HT-29 (cell line): ENCODE results near the gene EPB41L2. TPM values are rescaled to one million over a fixed set of nuclear protein-coding genes. Genes with fewer than 3 reads are reported as not detected.
"Not testable (repeated sequence)": the region's sequence is repeated elsewhere in the genome, so short reads cannot be mapped to it uniquely, and the experiment has no call there.

ENCODE experiments used
- DNase-seq: peaks from one replicate; pipeline ENCODE4 v3.0.0-alpha.2; 2015; ENCODE audit warnings: low spot score
- total RNA-seq: library from RNA; depleted of rRNA; stranded (reverse); fragments of >200 nt; shearing (Covaris generic); gene quantifications from 2 replicates; pipeline ENCODE4 v1.2.3, GENCODE V29; 2014; rRNA removed

EPB41L2 gene
- total RNA-seq, result 1.5 and 9.5 TPM in 2 replicates

DNA sequence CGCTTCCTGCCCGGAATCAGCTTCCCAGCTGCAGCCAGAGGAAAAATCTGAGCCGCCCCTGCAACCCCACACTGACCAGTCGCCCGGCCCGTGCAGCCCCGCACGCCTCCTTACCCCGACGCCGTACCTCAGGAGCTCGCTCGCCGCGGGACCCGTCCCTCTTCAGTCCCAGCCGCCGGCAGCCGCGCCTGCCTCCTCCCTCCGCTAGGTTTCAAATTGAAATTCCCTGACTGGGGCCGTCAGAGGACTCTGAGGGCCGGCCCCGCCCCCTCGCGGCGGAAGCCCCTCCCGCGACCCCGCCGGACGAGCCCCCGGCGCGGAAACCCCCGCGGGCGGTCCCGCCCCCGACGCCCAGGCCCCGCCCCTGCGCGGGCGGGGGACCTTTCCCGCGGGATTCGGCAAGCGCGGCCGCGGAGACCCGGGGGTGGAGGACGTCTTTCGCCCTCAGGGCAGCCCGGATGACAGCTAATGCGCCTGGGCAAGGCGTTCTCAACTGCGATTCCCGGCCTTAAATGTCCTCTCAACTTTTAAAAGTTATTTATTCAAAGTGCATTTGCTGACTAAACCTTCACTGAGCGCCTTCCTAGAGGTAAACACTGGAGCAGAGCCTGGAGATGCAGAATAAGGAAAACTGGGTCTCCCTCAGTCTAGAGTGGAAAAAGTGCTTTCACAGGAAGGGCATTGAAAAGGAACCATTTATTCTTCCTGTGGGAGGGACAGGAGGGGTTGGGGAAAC is at the start of gene EPB41L2:
EPB41L2 (minus strand) TSS at position 218 of the 736 bp plus-strand sequence. CDS start 106,760 bp downstream, outside the sequence.
- peak; percentile 38 for DNase-seq

DNA sequence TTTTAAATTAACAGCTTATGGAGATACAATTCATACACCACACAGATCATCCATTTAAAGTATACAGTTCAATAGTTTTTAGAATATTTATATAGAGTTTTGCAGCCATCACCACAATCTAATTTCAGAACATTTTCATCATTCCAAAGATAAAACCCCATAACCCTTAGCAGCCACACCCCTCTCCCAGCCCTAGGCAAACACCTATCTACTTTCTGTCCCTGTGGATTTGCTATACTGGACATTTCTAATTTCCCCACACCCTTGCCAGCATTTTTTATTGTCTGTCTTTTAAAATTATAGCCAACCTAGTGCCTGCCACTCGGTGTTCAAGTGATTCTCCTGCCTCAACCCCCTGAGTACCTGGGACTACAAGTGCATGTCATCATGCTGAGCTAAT is 49.2 kb upstream of the EPB41L2 start:
- no peak for DNase-seq

DNA sequence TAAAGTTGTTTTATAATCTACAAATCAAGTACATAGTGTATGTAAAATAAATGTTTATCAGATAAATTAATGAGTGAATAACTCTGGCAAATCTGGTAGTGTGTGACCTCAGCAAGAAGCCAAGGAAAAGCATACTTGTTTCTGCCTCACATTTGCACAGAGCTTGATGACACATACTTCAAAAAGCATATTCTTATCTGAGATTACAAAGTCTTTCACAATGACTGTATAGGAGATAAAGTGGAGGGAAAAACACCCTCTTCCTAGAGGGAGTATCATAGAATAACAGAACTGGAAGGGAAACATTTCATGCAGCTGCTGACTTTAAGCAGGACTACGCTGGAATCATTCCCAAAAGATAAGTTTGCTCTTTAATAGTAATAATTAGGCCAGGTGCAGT is 44.1 kb upstream of the EPB41L2 start:
- no peak for DNase-seq

DNA sequence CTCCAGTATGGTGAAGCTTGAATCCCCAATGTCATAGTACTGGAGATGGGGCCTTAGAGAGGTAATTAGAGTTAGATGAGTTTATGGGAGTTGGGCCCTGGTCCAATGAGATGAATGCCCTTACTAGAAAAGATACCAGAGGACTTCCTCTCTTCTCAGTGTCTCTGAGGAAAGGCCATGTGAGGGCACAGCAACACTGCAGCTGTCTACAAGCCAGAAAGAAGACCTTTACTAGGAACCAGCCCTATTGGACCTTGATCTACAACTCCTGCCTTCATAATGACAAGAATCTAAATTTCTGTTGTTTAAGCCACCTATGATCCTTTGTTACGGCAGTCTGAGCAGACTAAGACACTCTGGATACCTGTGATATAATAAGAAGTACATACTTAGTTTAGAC is 40.9 kb upstream of the EPB41L2 start:
- no peak for DNase-seq

DNA sequence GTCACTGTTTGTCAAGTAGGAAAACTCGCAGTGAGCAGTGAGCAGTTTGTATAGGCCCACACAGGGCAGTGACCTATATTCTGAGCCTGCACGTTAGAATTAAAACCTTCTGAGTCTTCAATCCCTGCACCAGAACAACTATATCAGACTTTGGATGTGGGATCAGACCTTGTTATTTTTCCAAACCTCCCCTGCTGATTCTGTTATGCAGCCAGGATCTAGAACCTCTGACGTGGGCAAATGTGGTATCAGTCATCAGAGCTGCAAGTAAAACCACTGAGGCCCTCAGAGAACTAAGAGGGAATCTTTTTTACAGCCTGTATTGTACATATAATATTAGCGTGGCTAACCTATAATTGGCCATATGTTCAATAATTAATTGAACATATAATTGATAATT is 40.3 kb upstream of the EPB41L2 start:
- no peak for DNase-seq

DNA sequence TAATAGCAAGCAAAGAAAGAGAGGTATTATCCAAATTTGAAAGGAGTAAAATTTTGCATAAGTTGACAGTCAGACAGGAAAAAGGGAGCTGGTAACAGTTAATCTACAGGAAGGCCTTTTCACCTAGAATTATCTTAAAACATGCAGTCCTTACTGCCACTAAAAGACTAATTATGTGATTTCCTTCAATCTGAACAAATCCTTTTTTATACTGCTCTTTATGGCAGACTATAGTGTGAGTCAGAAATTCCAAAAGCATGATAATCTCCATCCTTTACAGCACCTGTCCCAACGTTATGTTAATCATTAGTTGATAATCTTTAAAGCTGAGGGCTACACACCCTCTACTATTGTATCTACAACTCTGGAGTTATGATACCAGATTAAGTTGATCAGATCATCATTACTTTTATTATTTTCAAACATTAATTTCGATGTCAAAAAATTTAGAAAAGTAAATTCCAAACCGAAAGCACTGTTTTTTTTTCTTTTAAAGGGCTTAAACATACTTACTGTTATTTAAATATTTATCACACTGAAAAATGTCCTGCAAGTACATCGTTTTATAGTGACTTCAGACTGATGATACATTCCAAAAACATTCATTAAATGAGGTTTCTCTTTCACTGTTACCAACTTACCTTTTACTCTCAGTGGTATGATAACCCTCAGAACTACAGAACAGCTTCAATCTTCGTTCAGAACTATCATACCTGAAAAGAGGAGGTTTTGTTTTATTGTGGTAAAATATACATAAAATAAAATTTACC is 39.1 kb upstream of the EPB41L2 start:
- no peak for DNase-seq

DNA sequence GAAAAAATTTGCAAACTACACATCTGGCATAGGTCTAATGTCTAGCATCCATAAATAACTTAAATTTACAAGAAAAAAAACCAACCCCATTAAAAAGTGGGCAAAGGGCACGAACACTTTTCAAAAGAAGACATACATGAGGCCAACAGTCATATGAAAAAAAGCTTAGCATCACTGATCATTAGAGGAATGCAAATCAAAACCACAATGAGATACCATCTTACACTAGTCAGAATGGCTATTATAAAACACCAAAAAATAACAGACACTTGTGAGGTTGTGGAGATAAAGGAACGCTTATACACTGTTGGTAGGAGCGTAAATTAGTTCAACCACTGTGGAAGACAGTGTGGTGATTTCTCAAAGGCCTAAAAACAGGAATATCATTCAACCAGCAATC is 33.7 kb upstream of the EPB41L2 start:
- DNase-seq, result no peak

DNA sequence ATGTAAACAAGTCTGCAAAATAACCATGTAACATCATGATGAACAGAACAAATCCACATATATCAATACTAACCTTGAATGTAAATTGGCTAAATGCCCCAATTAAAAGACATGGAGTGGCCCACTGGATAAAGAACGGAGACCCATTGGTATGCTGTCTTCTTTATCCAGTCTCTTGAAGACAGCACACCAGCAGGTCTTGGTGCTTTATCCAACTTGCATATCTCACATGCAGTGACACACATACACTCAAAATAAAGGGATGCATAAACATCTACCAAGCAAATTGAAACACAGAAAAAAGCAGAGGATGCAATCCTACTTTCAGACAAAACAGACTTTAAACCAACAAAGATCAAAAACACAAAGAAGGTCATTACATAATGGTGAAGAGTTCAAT is 30.3 kb upstream of the EPB41L2 start:
- no peak for DNase-seq

DNA sequence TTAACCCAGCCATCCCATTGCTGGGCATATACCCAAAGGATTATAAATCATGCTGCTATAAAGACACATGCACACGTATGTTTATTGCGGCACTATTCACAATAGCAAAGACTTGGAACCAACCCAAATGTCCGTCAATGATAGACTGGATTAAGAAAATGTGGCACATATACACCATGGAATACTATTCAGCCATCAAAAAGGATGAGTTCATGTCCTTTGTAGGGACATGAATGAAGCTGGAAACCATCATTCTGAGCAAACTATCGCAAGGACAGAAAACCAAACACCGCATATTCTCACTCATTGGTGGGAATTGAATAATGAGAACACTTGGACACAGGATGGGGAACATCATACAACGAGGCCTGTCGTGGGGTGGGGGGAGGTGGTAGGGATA is 28.9 kb upstream of the EPB41L2 start:
- not testable (repeated sequence) for DNase-seq

DNA sequence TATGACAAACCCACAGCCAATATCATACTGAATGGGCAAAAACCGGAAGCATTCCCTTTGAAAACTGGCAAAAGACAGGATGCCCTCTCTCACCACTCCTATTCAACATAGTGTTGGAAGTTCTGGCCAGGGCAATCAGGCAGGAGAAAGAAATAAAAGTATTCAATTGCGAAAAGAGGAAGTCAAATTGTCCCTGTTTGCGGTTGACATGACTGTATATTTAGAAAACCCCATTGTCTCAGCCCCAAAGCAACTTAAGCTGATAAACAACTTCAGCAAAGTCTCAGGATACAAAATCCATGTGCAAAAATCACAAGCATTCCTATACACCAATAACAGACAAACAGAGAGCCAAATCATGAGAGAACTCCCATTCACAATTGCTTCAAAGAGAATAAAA is 27.3 kb upstream of the EPB41L2 start:
- DNase-seq, result not testable (repeated sequence)

DNA sequence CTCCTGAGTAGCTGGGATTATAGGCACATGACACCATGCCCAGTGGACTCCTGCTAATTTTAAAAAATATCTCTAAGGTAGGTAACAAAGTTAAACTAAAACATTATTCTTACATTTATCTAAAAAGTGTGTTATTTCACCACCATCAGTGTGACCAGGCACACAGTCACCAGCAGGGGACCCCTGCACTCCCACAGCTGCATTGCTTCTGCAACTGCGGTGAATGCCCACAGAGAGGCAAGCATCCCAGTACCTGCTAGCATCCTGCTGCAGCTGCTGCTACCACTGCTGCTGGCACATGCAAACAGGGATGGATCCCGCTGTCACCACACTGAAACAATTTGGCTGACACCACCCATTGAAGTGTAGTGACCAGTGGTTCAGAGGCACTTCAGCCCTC is 21.9 kb upstream of the EPB41L2 start:
- DNase-seq, result no peak

DNA sequence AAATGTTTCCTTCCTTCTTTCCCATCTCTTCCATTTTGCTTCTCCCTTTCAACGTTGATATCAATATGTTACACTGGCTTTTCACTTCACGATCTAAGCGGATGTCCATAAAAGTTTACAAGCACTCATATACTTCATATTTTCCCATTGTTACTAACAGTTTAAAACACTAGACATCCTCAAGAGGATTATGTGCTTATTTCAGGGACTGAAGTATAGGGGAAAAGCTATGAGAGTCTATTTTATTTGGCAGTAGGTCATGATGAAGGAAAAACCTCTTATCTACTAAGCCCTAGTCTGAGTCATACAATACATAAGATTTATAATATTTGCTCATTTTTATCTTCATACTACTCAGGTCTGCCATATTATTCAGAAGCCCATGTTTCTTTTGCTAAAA is 20.6 kb upstream of the EPB41L2 start:
- no peak for DNase-seq

DNA sequence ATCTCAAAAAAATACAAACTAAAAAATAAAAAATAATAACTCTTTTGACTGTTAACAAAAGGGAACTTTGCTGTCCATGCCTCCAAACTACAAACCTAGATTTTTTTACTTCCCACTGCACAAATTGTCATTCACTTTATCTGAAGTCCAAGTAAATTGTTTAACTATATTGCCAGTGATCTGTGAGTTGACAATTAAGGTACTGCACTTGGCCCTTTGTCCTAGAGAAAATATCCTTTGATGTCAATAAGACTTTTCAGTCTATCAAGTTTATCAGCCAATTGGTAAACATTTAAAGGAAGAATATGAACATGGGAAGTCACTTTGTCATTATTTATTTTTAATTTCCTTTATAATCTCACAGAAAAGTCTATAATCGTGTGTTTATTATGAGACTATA is 19.3 kb upstream of the EPB41L2 start:
- no peak for DNase-seq

DNA sequence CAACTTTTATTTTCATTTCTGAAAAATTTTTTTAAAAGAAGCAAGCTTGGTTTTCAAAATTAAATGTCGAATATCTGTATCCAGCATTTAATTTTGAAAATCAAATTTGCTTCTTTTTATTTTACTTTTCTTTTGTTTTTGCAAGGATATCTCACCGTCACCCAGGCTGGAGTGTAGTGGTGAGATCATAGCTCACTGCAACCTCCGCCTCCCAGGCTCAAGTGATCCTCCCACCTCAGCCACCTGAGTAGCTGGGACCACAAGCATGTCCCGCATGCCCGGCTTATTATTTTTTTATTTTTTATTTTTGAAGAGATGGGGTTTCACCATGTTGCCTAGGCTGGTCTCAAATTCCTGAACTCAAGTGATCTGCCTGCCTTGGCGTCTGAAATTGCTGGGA is 17.0 kb upstream of the EPB41L2 start:
- no peak for DNase-seq

DNA sequence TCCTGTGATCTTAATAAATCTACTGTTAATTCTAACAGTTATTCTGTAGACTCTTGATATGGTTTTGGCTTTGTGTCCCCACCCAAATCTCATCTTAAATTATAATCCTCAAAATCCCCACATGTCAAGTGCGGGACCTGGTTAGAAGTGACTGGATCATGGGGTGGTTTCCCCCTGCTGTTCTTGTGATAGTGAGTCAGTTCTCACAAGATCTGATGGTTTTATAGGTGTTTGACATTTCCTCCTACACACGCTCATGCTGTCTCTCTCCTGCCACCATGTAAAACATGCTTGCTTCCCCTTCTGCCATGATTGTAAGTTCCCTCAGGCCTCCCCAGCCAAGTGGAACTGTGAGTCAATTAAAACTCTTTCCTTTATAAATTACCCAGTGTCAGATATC is 10.5 kb upstream of the EPB41L2 start:
- DNase-seq, result no peak

DNA sequence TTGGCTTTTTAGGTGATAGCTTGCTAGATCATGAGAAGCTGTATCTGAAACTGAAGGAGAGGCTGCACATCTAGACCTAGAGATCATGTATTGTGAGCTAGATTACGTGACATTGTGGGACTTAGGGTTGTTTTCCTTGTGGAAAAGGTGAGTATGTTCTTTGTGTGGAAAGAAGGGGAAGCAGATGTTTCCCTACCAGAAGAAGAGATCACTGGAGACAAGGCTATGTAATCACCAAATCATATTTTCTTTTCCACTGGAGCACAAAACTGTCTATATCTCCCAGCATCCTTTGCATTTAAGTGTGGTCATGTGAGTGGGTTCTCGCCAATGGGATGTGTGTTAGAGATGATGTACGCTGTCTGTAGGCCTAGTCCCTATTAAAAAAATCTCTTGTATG is 7.0 kb upstream of the EPB41L2 start:
- no peak for DNase-seq

DNA sequence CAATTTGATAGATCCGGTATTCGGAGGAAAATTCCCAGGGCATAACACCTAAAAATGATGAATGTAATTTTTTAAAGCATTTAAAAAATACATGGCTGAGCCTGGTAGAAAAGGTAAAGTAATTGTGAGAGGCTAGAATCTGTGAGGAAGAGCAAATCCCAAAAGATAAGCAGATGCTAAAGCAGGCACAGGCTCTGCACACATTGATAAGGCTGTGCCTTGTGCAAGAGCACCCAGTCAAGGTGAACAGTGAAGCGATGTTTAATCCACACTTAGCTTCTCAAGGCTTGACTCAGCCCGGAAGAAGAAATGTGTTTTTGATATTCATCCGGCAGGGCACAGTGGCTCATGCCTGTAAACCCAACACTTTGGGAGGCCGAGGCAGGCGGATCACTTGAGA is 5.1 kb upstream of the EPB41L2 start:
- DNase-seq, result no peak

DNA sequence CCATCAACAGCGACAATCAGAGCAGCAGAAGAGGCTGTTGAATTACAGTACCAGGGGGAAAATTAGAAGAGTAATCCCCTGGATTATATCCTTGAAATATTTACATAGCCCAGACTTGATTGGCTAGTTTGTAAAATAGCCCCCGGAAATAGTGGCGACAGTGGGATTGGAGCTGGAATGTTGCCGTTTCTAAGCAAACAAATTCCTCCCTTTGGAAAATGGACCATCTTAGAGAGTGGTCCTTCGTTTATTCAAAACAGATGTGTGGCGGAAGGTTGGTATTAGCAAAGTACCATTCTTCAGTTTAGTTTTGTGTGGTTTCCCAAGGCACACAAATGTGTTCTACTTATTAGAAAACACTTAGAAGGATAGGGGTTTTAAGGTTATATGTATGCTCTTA is 4.5 kb upstream of the EPB41L2 start:
- DNase-seq, result no peak

DNA sequence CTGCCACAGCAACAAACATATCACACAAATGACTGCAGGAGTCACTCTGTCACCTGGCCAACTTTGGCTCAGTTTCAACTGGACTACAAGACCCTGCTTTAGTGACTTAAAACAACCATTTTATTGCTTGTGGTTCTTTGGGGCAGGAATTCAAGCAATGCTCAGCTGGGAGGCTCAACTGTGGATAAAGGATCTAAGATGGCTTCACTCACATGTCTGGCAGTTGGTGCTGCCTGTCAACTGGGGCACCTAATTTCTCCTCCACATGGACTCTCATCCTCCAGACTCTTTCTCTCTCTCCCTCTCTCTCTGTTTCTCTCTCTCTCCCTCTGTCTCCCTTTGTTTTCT is 2.8 kb upstream of the EPB41L2 start:
- DNase-seq, result no peak

DNA sequence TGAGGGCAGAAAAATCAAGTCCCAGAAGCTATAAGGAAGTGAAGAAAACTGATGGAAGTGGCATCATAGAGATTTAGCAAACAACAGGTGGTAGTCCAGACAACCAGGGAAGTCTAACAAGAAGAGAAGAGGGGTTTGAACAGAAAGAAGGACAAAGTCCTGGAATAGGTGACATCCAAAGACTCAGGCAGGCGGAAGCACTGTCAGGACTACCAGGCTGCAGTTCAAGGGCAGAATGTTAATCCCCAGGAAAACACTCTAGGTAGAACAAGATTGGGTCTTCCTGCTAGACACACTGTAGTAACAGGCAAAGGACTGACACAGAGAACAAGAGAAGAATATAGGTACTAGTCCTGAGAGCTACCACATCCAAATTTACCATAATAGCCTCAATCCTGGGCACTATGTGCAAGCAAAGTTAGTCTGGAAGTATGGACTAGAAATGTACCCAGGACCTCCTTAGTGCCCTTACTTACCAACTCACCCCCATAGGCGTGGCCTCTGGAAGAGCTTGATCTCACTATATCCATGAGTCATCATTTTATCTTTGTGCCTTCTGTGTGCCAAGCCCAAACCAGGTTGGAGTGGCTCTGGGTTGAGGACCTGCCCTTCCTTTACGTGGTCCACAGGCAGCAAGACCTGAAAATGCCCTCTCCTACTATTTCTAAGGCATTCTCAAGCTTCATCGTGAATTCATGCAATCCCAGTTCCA is 2.2 kb upstream of the EPB41L2 start:
- no peak for DNase-seq

DNA sequence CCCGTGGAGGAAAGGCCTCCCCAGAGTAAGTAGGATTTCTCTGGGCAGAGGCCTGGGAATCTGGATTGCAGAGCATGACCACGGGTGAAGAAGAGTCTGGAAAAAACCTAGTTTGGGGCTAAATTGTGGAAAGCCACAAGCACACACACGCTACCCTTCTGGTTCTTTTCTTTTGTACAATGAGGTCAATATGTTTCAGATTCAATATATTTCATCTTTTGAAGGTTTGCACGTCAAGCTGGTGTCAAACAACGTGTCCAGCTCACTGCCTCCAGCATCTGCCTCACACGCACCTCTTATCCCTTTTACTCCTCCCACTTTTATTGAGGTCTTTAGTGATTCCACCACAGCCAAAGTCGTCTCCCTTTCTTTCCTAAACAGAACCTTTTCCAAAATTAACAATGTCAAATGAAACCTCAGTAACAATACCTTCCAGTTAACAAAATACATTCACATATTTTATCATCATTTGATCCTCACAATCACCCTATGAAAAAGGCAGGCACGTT is 773 bp upstream of the EPB41L2 start:
- DNase-seq, result no peak

DNA sequence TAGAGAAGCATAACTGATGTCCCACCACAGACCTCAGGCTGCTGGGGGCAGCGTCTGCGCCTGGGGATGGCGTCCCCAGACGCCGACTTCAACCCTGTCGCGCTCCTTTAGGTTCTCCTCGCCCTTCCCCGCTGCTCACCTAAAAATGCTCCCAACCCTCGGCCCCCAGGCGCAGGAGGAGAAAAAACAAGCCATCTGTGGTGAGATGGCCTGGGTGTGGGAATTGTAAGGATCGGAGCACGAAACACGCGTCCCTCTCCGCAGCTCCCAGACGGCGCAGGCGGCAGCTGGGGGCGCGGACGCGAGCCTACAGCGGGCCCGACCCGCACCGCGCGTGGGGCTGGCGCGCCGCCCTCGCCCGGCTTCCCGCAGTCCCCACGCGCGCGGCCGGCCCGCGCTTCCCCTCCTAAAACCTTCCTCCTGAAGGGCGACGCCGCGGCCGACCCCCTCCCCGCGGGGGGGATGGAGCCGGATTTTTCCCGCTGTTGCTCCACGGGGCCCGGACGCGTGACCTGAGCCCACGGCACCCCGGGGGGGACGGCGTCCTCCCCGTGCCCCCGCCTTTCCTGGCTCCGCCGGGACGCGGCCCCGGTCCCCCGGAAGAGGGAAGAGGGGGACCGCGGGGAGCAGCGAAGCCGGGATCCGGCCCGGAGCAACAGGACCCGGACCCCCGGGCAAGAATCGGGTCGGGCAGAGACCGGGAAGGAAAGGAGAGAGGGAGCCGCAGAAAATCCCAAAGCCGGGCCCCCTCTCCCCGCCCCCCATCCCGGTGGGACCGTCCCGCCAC is 611 bp downstream of the EPB41L2 start:
- DNase-seq, result no peak
